ENCODE data around the gene RXRB. TPM values are rescaled to one million over a fixed set of nuclear protein-coding genes. Genes with fewer than 3 reads are reported as not detected.
A peak's percentile ranks its signal among the peaks of the same experiment; 100 is the strongest.

Gene RXRB
- total and polyA plus RNA-seq, 4 donors: 19.2 to 79.0 (median 47.0) TPM

DNA sequence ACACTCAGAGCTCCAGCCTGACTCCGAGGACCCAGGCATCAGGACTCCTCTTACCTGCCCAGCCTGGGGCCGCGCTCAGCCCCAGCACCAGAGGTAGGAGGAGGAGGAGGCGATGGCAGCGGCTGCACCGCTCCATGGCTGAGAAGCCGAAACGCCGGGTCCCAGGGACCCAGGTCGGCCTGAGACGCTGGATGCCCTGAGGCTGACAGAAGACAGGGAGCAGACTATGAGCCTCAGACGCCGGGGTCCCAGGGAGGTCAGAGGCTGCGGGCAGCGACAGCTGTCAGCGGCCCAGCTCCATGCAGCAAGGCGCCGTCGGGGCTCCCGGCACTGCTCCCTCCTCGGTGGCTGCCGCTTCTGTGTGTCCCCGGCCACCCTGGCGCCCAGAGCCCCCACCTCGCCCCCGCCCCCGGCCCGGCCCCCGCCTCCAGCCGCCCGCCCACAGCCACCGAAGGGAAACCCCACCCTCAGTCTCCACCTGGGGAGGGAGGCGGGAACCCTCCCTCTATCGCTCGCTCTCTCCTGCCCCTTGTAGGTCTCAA lies 8.3 kb downstream of the RXRB start, which contains the start of gene COL11A2:
Gene COL11A2, minus strand, starts transcription at position 363 of the 542 bp plus-strand sequence. Its CDS starts 227 bp downstream, at position 136.
- H3K27me3 ChIP-seq (ENCODE audit: control insufficient read depth, insufficient read depth, low read length): peaks cover 6% of the 10 kb centered on the region
- peaks cover 43% of the 10 kb centered on the region for H3K36me3 ChIP-seq (ENCODE audit: control insufficient read depth, insufficient read depth, low read length)
- no peaks in the 10 kb centered on the region for H3K9me3 ChIP-seq (ENCODE audit: control insufficient read depth, insufficient read depth, low read length)
- 23% methylated on average over 18 of the region's 35 CpGs for WGBS (ENCODE audit: insufficient coverage)
- H3K4me1 ChIP-seq (ENCODE audit: control insufficient read depth, insufficient read depth, low read length): peaks cover 30% of the 10 kb centered on the region
- H3K4me3 ChIP-seq (ENCODE audit: low read depth, low read length): peak within 1 kb of the TSS; percentile 16
- H3K27ac ChIP-seq (ENCODE audit: low read depth, low read length): peak within 1 kb of the TSS; percentile 67
- no peak for DNase-seq (ENCODE audit: low read depth in 4 of 6, low spot score in 6 of 6)

DNA sequence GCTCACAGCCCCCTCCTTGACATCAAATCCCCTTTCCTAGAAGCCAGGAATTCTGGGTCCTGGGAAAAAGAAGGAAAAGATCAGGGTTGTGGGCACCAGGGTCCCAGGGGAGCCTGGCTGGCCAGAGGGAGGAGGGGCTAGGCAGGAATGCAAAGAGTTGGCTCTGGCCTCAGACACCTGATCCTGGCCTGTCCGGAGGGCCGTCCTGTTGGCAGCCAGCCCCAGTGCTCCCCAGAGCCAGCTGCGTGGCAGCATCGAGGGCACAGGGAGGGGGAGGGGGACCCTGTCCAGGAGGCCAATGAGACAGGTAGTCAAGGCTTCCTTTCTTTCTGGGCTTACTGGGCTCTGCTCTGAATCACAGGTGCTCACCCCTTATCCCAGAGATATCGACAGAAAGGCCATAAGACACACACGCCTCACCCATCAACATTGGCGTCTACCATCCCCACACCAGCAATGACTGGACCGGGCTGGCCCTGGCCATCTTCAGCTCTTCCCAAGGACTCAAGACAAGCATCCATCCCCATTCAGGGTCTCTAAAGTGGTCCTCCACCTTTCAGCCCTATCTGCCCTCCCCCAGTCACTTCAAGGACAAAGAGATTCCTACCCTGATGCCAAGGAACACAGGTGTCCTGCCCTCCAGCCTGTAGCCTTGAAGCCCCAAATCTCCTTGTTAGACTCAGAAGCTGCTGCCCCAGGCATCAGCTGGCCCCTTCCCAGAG lies 8.9 kb downstream of the RXRB start:
- WGBS (ENCODE audit: insufficient coverage): 50% methylated on average over 8 of the region's 8 CpGs
- peaks cover 6% of the 10 kb centered on the region for H3K27me3 ChIP-seq (ENCODE audit: control insufficient read depth, insufficient read depth, low read length)
- H3K4me1 ChIP-seq (ENCODE audit: control insufficient read depth, insufficient read depth, low read length): peaks cover 30% of the 10 kb centered on the region
- H3K36me3 ChIP-seq (ENCODE audit: control insufficient read depth, insufficient read depth, low read length): peaks cover 39% of the 10 kb centered on the region
- H3K9me3 ChIP-seq (ENCODE audit: control insufficient read depth, insufficient read depth, low read length): no peaks in the 10 kb centered on the region
- no peak for DNase-seq (ENCODE audit: low read depth in 4 of 6, low spot score in 6 of 6)
- H3K27ac ChIP-seq (ENCODE audit: low read depth, low read length): no peak overlapping the region
- H3K4me3 ChIP-seq (ENCODE audit: low read depth, low read length): no peak overlapping the region

DNA sequence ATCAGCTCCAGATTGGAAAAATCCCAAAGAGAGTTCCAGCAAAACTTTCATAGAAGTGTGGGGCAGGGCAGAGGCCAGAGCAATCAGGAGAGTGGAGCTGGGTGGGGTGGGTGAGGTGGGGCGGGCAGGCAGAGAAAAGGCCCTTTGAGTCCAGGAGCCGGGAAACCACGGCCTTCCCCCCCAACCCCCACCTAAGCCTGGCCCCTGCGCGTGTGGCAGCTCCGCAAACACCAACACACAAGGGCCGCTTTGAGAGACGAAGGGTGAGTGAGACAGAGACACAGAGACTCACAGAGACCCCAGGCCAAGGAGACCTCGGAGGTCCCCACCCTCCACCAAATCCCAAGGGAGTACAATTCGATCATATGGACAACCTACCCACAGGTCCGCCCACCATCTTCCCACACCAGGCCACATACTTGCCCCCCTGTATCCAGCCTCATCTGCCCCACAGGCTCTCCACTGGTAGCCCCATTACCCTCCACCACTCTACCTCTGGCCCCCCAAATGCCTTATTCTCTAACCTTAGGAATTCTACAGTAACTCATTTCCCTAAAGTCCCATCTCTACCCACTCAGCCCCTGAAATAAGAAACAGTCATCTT lies 9.9 kb downstream of the RXRB start:
- H3K36me3 ChIP-seq (ENCODE audit: control insufficient read depth, insufficient read depth, low read length): peaks cover 29% of the 10 kb centered on the region
- H3K27ac ChIP-seq (ENCODE audit: low read depth, low read length): no peak overlapping the region
- peaks cover 6% of the 10 kb centered on the region for H3K27me3 ChIP-seq (ENCODE audit: control insufficient read depth, insufficient read depth, low read length)
- 61% methylated on average over 10 of the region's 11 CpGs for WGBS (ENCODE audit: insufficient coverage)
- H3K4me3 ChIP-seq (ENCODE audit: low read depth, low read length): no peak overlapping the region
- no peak for DNase-seq (ENCODE audit: low read depth in 4 of 6, low spot score in 6 of 6)
- no peaks in the 10 kb centered on the region for H3K9me3 ChIP-seq (ENCODE audit: control insufficient read depth, insufficient read depth, low read length)
- H3K4me1 ChIP-seq (ENCODE audit: control insufficient read depth, insufficient read depth, low read length): peaks cover 30% of the 10 kb centered on the region

DNA sequence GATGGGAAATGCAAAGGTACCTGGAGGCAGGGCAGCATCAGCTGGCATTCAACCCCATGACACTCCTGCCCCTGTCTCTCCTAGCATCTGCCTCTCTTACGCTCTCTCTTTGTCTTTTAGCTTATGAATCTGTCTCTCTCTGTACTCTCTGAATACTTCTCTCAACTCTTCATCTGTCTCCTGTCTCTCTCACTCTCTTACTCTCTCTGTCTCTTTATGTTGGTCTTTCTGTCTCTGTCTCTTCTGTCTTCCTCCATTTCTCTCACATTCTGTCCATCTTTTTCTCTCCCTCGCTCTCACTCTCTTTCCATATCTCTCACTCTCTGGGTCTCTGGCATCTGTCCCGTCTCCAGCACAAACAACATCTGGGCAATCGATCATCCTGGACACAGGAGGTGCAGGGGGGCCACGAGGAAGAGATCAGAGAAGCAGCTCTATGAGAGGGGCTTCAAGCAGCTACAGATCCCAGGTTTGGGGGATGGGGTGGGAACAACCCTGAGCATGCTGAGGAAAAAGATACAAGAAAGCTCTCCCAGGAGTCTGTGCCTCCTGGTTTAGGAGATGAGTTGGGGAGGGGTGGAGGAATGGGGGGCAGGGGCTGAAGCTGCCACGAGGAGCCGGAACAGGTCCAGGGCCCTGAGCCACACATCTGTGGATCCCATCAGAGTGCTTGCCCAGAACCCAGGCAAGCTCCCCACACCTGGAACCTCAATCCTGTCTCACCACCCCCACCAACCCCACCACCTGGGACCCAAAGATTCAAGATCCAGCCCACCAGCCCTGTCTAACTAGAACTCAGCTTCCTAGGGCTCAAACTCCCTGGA lies 10.6 kb downstream of the RXRB start:
- Histone ChIP-seq H3K4me3 (ENCODE audit: low read depth, low read length) (no peak overlapping the region), H3K27ac (ENCODE audit: low read depth, low read length) (no peak overlapping the region), H3K9me3 (ENCODE audit: control insufficient read depth, insufficient read depth, low read length) (no peaks in the 10 kb centered on the region), H3K27me3 (ENCODE audit: control insufficient read depth, insufficient read depth, low read length) (peaks cover 6% of the 10 kb centered on the region), H3K36me3 (ENCODE audit: control insufficient read depth, insufficient read depth, low read length) (peaks cover 27% of the 10 kb centered on the region), H3K4me1 (ENCODE audit: control insufficient read depth, insufficient read depth, low read length) (peaks cover 30% of the 10 kb centered on the region)
- 77% methylated on average over 3 of the region's 7 CpGs for WGBS (ENCODE audit: insufficient coverage)
- no peak for DNase-seq (ENCODE audit: low read depth in 4 of 6, low spot score in 6 of 6)

DNA sequence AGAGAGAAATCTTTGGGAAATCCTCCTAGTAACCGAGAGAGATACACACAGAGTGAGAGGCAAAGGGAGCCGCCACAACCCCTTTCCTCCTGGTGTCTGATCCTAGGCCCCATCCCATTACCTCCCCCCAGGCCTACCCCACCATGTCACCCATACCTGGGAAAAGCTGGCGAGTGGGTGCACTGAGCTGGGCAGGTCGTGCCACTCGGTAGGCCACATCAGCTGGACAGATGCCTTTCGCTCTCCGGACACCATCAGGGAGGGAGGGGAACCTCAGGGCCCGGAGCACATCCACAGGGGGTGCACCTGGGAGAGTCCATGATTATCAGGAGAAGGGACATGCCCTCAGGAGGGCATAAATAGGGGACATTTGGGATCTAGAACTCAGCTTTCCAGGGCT lies 11.3 kb downstream of the RXRB start:
- Histone ChIP-seq H3K4me1 (ENCODE audit: control insufficient read depth, insufficient read depth, low read length) (peaks cover 30% of the 10 kb centered on the region), H3K9me3 (ENCODE audit: control insufficient read depth, insufficient read depth, low read length) (no peaks in the 10 kb centered on the region), H3K36me3 (ENCODE audit: control insufficient read depth, insufficient read depth, low read length) (peaks cover 20% of the 10 kb centered on the region), H3K4me3 (ENCODE audit: low read depth, low read length) (no peak overlapping the region), H3K27ac (ENCODE audit: low read depth, low read length) (no peak overlapping the region), H3K27me3 (ENCODE audit: control insufficient read depth, insufficient read depth, low read length) (peaks cover 6% of the 10 kb centered on the region)
- no peak for DNase-seq (ENCODE audit: low read depth in 4 of 6, low spot score in 6 of 6)
- 82% methylated on average over 8 of the region's 8 CpGs for WGBS (ENCODE audit: insufficient coverage)

DNA sequence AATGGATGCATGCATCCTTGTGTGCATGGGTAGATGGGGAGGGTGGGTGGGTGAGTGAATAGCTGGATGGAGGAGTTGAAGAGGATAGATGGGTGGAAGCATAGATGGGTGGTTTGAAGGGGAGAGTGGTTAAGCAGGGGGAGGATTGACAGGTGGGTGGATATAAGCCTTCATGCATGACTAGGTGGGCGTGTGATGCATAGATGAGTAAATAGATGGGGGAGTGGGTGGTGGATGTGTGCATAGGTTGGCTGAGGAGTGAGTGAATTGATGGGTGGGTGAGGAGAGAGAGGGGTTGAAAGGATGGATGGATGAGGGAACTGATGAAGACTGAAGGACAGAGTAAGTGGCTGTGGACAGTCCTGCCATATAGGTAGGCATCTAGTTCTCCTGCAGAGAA lies 12.7 kb downstream of the RXRB start:
- no peak for DNase-seq (ENCODE audit: low read depth in 4 of 6, low spot score in 6 of 6)
- WGBS (ENCODE audit: insufficient coverage): 87% methylated on average over 1 of the region's 1 CpG
- Histone ChIP-seq H3K4me3 (ENCODE audit: low read depth, low read length) (no peak overlapping the region), H3K27me3 (ENCODE audit: control insufficient read depth, insufficient read depth, low read length) (peaks cover 6% of the 10 kb centered on the region), H3K36me3 (ENCODE audit: control insufficient read depth, insufficient read depth, low read length) (peaks cover 12% of the 10 kb centered on the region), H3K4me1 (ENCODE audit: control insufficient read depth, insufficient read depth, low read length) (peaks cover 20% of the 10 kb centered on the region), H3K9me3 (ENCODE audit: control insufficient read depth, insufficient read depth, low read length) (no peaks in the 10 kb centered on the region), H3K27ac (ENCODE audit: low read depth, low read length) (no peak overlapping the region)

DNA sequence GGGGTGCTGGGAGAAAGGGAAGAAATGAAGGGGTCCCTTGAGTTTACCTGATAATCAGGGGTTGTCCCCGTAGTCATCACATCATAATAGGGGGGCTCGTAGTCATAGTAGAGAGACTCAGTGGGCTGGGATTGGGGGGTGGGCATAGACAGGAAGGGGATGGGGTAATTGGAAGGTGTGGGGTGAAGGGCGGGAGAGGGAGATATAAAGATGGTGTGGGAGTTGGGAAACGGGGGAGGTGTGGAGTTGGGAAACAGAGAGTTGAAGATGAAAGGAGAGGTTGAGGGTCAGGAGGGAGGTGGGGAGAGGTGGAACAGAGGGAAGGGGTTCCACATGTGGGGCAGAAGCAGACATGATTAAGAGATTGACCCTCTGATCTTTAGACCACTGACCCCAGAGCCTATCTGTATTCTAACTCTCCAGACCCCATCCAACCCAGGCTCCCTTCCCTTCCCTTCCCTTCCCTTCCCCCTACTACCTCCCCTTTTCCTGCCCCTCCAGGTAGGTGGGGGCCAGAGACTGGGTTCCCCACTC lies 14.7 kb downstream of the RXRB start:
- no peaks in the 10 kb centered on the region for H3K9me3 ChIP-seq (ENCODE audit: control insufficient read depth, insufficient read depth, low read length)
- 74% methylated on average over 4 of the region's 4 CpGs for WGBS (ENCODE audit: insufficient coverage)
- DNase-seq (ENCODE audit: low read depth in 4 of 6, low spot score in 6 of 6): no peak
- no peaks in the 10 kb centered on the region for H3K4me1 ChIP-seq (ENCODE audit: control insufficient read depth, insufficient read depth, low read length)
- no peak overlapping the region for H3K27ac ChIP-seq (ENCODE audit: low read depth, low read length)
- H3K36me3 ChIP-seq (ENCODE audit: control insufficient read depth, insufficient read depth, low read length): peaks cover 12% of the 10 kb centered on the region
- no peak overlapping the region for H3K4me3 ChIP-seq (ENCODE audit: low read depth, low read length)
- H3K27me3 ChIP-seq (ENCODE audit: control insufficient read depth, insufficient read depth, low read length): no peaks in the 10 kb centered on the region

DNA sequence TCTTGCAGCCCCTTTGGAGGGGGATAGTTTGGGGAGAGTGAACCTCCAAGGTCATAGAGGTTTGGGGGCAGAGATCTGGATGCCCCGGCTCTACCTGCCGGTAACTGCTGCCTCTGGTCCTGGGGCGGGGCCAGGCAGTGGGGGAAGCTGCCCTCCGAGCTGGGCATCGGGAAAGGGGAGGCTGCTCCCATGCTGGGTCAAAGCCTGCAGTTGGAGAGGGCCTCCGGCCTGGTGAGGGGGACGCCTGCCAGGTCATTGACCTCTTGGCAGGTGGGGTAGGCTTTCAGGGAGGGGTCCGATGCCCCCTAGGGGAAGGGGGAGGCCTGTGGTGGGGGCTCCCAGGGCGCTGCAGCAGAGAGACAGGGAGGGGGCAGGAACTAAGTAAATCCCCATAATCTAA lies 15.3 kb downstream of the RXRB start:
- WGBS (ENCODE audit: insufficient coverage): 58% methylated on average over 7 of the region's 9 CpGs
- H3K4me3 ChIP-seq (ENCODE audit: low read depth, low read length): no peak overlapping the region
- H3K27me3 ChIP-seq (ENCODE audit: control insufficient read depth, insufficient read depth, low read length): no peaks in the 10 kb centered on the region
- DNase-seq (ENCODE audit: low read depth in 4 of 6, low spot score in 6 of 6): no peak
- H3K4me1 ChIP-seq (ENCODE audit: control insufficient read depth, insufficient read depth, low read length): no peaks in the 10 kb centered on the region
- H3K36me3 ChIP-seq (ENCODE audit: control insufficient read depth, insufficient read depth, low read length): peaks cover 12% of the 10 kb centered on the region
- no peaks in the 10 kb centered on the region for H3K9me3 ChIP-seq (ENCODE audit: control insufficient read depth, insufficient read depth, low read length)
- no peak overlapping the region for H3K27ac ChIP-seq (ENCODE audit: low read depth, low read length)

DNA sequence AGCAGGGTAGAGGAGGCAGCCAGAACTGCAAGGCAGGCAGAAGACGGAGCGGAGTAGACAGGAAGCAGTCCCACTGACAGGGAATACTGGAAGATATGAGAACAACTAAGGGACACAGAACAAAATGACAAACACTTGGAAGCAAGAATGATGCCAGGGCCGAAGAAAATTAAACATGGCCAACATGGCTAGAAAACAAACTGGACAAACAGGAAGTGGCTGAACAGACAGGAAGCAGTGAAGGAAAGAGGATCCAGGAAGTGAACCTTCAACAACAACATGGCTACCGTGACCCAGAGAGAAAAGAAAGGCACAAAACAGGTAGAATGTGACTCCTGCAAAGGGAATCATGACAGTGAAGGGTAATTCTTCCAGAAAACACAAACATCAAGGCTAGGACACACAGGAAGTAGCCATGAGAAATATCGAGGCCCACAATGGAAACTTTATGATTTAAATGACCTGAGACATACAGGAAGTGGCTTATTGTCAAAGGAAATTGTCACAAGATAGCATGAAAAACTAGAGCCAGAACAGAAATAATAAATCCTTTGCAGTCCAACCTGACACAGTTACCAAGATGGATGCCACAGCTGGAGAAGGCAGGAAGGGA lies 17.3 kb downstream of the RXRB start:
- Histone ChIP-seq H3K9me3 (ENCODE audit: control insufficient read depth, insufficient read depth, low read length) (no peaks in the 10 kb centered on the region), H3K27ac (ENCODE audit: low read depth, low read length) (no peak overlapping the region), H3K36me3 (ENCODE audit: control insufficient read depth, insufficient read depth, low read length) (peaks cover 22% of the 10 kb centered on the region), H3K4me1 (ENCODE audit: control insufficient read depth, insufficient read depth, low read length) (no peaks in the 10 kb centered on the region), H3K4me3 (ENCODE audit: low read depth, low read length) (no peak overlapping the region), H3K27me3 (ENCODE audit: control insufficient read depth, insufficient read depth, low read length) (no peaks in the 10 kb centered on the region)
- 97% methylated on average over 4 of the region's 5 CpGs for WGBS (ENCODE audit: insufficient coverage)
- no peak for DNase-seq (ENCODE audit: low read depth in 4 of 6, low spot score in 6 of 6)

Measured in spinal cord (tissue), 10 donors.